GM23338 (cell line): ENCODE data around the gene FRMPD1. TPM values are rescaled to one million over a fixed set of nuclear protein-coding genes. Genes with fewer than 3 reads are reported as not detected.

Experiments used
- ATAC-seq: fragments of 200-7000 bp; cut with Tn5 transposase; 3 replicates; pipeline ENCODE4 v1.9.1; 2020
- DNase-seq: peaks from one replicate; pipeline ENCODE4 v3.0.0-alpha.2; 2015; ENCODE audit warnings: low spot score
- H2AFZ ChIP-seq: fragments of 200-600 bp; sonication (generic); 2 replicates; pipeline ENCODE4 v1.8.0; 2016; ENCODE audit warnings: antibody characterized with exemption, mild to moderate bottlenecking, moderate library complexity
- H3F3A ChIP-seq: fragments of 200-600 bp; sonication (generic); replicated peaks from 2 replicates; pipeline ENCODE4 v1.8.0; 2017; ENCODE audit warnings: antibody characterized with exemption, mixed run types, low read depth
- H3K27ac ChIP-seq: fragments of 200-600 bp; sonication (generic); 2 replicates; pipeline ENCODE4 v1.6.1; 2016; ENCODE audit warnings: low read depth
- H3K27me3 ChIP-seq: fragments of 200-600 bp; sonication (generic); 2 replicates; pipeline ENCODE4 v1.8.0; 2016; ENCODE audit warnings: mild to moderate bottlenecking, mixed run types, moderate library complexity; ENCODE audit not compliant: insufficient read depth
- H3K36me3 ChIP-seq: fragments of 200-600 bp; sonication (generic); 2 replicates; pipeline ENCODE4 v1.8.0; 2016; ENCODE audit warnings: mild to moderate bottlenecking; ENCODE audit not compliant: insufficient read depth
- H3K4me1 ChIP-seq: fragments of 200-600 bp; sonication (generic); 2 replicates; pipeline ENCODE4 v1.8.0; 2016; ENCODE audit warnings: mild to moderate bottlenecking, moderate library complexity; ENCODE audit not compliant: insufficient read depth
- H3K4me2 ChIP-seq: fragments of 200-600 bp; sonication (generic); 2 replicates; pipeline ENCODE4 v1.7.1; 2017; ENCODE audit warnings: mixed run types
- H3K4me3 ChIP-seq: fragments of 200-600 bp; sonication (generic); 2 replicates; pipeline ENCODE4 v1.6.1; 2016; ENCODE audit warnings: mixed run types
- H3K79me2 ChIP-seq: fragments of 200-600 bp; sonication (generic); replicated peaks from 2 replicates; pipeline ENCODE4 v1.8.0; 2017; ENCODE audit warnings: mild to moderate bottlenecking; ENCODE audit not compliant: insufficient read depth
- H3K9me2 ChIP-seq: fragments of 200-600 bp; sonication (generic); 2 replicates; pipeline ENCODE4 v1.8.0; 2017; ENCODE audit not compliant: insufficient read depth
- H4K20me1 ChIP-seq: fragments of 200-600 bp; sonication (generic); replicated peaks from 2 replicates; pipeline ENCODE4 v1.8.0; 2017; ENCODE audit warnings: mild to moderate bottlenecking; ENCODE audit not compliant: insufficient read depth
- H3K27ac Mint-ChIP-seq: 2 replicates; pipeline ENCODE4 v1.8.0; 2020; ENCODE audit warnings: inconsistent platforms, mild to moderate bottlenecking, moderate library complexity, mixed read lengths
- H3K27me3 Mint-ChIP-seq: 3 replicates; pipeline ENCODE4 v1.8.0; 2022; ENCODE audit warnings: low read depth, mild to moderate bottlenecking, moderate library complexity, mixed read lengths, inconsistent platforms; ENCODE audit not compliant: insufficient read depth, poor library complexity
- H3K36me3 Mint-ChIP-seq: 3 replicates; pipeline ENCODE4 v1.8.0; 2021; ENCODE audit warnings: low read depth, mild to moderate bottlenecking, inconsistent platforms, moderate library complexity, mixed read lengths
- H3K4me1 Mint-ChIP-seq: 3 replicates; pipeline ENCODE4 v1.8.0; 2020; ENCODE audit warnings: mild to moderate bottlenecking, inconsistent platforms, mixed read lengths
- H3K4me3 Mint-ChIP-seq: 3 replicates; pipeline ENCODE4 v1.8.0; 2021; ENCODE audit warnings: moderate library complexity, mild to moderate bottlenecking, inconsistent platforms, mixed read lengths
- H3K9me3 Mint-ChIP-seq: 3 replicates; pipeline ENCODE4 v1.8.0; 2020; ENCODE audit warnings: moderate library complexity, mild to moderate bottlenecking, inconsistent platforms, mixed read lengths
- CREB1 ChIP-seq: fragments of 250-450 bp; sonication (Bioruptor Pico); IDR thresholded peaks from 2 replicates; pipeline ENCODE4 v1.5.0; 2020; ENCODE audit warnings: low read depth, mild to moderate bottlenecking, moderate library complexity
- CTCF ChIP-seq, 2 experiments: fragments of 200-600 bp in 1 of 2; sonication (generic) in 1 of 2; conservative IDR thresholded peaks; 2 replicates each; pipeline versions ENCODE4 v1.5.1 to v1.6.1; 2016 to 2017; ENCODE audit warnings: antibody characterized with exemption in 2 of 2, low read depth in 2 of 2, mild to moderate bottlenecking in 2 of 2, moderate library complexity in 1 of 2
- ETS1 ChIP-seq: IDR thresholded peaks from 2 replicates; pipeline ENCODE4 v1.6.1; 2016; ENCODE audit warnings: antibody characterized with exemption
- JUNB ChIP-seq: IDR thresholded peaks from one replicate; pipeline ENCODE4 v1.6.1; 2016; ENCODE audit warnings: antibody characterized with exemption; ENCODE audit not compliant: unreplicated experiment
- NANOG ChIP-seq: IDR thresholded peaks from 2 replicates; pipeline ENCODE4 v1.6.1; 2016; ENCODE audit warnings: antibody characterized with exemption, borderline replicate concordance
- POLR2AphosphoS5 ChIP-seq: IDR thresholded peaks from 2 replicates; pipeline ENCODE4 v1.6.1; 2016; ENCODE audit warnings: antibody characterized with exemption, low read depth
- REST ChIP-seq: IDR thresholded peaks from one replicate; pipeline ENCODE4 v1.6.1; 2018; ENCODE audit warnings: antibody characterized with exemption; ENCODE audit not compliant: unreplicated experiment
- ZNF114 ChIP-seq: fragments of 250-450 bp; sonication (Bioruptor Pico); IDR thresholded peaks from 2 replicates; pipeline ENCODE4 v1.5.0; 2020; ENCODE audit warnings: mild to moderate bottlenecking, moderate library complexity
- ZNF462 ChIP-seq: fragments of 250-450 bp; sonication (Bioruptor Pico); IDR thresholded peaks from 2 replicates; pipeline ENCODE4 v1.5.0; 2020; ENCODE audit warnings: mild to moderate bottlenecking, moderate library complexity
- polyA plus RNA-seq: library from polyadenylated mRNA; unstranded; fragments of >200 nt; fragmentation: Nextera tagmentation; extraction: Ambion mirVana; gene quantifications from 2 replicates; pipeline ENCODE4 v1.2.1, GENCODE V29; 2016
- total RNA-seq: library from RNA; depleted of rRNA; stranded (reverse); fragments of >200 nt; shearing (Covaris generic); gene quantifications from 2 replicates; pipeline ENCODE4 v1.2.3, GENCODE V29; 2014

Gene FRMPD1
- total and polyA plus RNA-seq, 2 experiments from 2014 or later = 0.23 to 0.63 TPM

GRCh38 chr9:37693260-37693659, 42.5 kb downstream of the FRMPD1 start:
- TF ChIP-seq POLR2AphosphoS5 (no peak), CTCF (conservative IDR thresholded peaks at IDR 0.05; ENCODE audit: low read depth in 2 of 2) (no peak), ZNF114 (CRISPR knock-in tag) (no peak), CREB1 (no peak), ETS1 (no peak), NANOG (no peak), REST (no peak), ZNF462 (no peak), JUNB (no peak)
- Histone ChIP-seq H3K4me2 (no peak overlapping the region), H3K9me2 (0 out of 2 replicates have a peak, but pooled peaks cover 2% of the 10 kb centered on the region), H3K4me3 (no peak overlapping the region), H3F3A (no peaks in the 10 kb centered on the region), H3K27me3 (no peaks in the 10 kb centered on the region), H4K20me1 (no peaks in the 10 kb centered on the region), H3K79me2 (no peaks in the 10 kb centered on the region), H2AFZ (0 out of 2 replicates have a peak overlapping the region, but pooled peaks have one; percentile 15), H3K36me3 (no peaks in the 10 kb centered on the region), H3K27ac (no peak overlapping the region), H3K4me1 (no peaks in the 10 kb centered on the region)
- DNase-seq = no peak
- no peak for ATAC-seq
- Mint-ChIP-seq H3K4me1 (peaks cover 4% of the 10 kb centered on the region; the same call in 2 of the 3 replicates), H3K36me3 (no peaks in the 10 kb centered on the region), H3K4me3 (no peak overlapping the region), H3K27ac (no peak overlapping the region), H3K27me3 (no peaks in the 10 kb centered on the region), H3K9me3 (no peaks in the 10 kb centered on the region)
